ENCODE measurements around the gene HHATL. TPM values are rescaled to one million over a fixed set of nuclear protein-coding genes. Genes with fewer than 3 reads are reported as not detected.
A peak's percentile ranks its signal among the peaks of the same experiment; 100 is the strongest.

HHATL gene
- total RNA-seq, 2 experiments from 2014 or later: not detected

DNA sequence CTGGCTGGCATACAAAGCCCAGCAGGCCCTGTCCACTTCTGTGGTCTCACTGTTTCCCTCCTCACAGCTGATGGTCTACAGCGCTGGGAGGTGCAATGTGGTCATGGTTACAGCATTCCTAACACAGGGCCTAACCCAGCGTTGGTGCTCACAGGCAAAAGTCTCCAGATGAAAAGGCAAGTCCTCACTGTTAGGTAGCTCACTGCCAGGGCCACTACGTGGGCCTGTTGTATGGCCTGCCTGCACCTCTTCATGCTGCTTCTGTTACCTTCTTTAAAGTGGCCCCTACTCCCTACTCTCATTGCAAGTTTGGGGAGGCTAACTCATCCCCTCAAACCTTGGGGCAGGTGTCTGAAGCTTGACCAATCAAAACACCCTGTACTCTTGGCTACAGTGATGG lies 39.2 kb upstream of the HHATL start:
- Mint-ChIP-seq H3K36me3 (no peaks in the 10 kb centered on the region), H3K4me3 (no peak overlapping the region), H3K9me3 (no peaks in the 10 kb centered on the region), H3K27me3 (peaks cover 9% of the 10 kb centered on the region), H3K27ac (no peak overlapping the region), H3K4me1 (peaks cover 3% of the 10 kb centered on the region)
- ATAC-seq (ENCODE audit: low read depth) (no peak), DNase-seq (no peak)
- POLR2A ChIA-PET: no interaction called here

DNA sequence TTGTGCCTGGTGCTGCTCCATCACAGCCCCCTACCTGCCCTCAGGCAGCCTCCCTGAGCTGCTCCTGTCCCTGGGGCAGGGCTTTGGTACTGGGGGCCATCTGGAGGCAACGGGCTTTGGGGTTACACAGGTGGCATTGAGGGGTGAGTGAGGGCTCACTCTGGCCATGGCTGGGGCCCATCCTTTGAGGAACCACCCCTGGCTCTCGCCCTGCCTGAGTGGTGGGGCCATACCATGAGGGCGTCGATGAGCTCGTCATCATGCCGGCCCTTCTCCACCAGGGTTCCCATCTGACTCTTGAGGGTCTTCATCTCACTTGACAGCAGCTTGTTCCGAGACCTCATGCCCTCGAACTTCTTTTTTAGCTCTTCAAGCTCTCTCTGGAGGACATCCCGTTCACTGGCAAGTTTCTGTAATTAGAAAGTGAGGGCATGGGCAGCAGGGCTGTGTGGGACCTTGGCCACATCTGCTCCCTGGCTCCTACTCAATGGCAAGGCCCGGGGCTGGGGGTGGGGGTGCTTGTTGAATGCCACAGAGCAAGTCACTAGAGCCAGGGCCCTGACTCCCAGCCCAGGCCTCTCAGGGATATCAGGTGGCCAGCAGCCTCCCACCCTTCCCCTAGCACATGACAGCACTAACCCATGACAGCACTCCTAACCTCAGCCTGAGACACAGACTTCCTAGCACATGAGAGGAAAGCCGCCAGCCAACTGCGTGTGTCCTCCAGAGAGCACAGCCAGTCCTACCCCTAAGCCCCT lies 37.0 kb upstream of the HHATL start:
- no peak for DNase-seq
- Mint-ChIP-seq H3K36me3 (no peaks in the 10 kb centered on the region), H3K4me3 (no peak overlapping the region), H3K4me1 (peaks cover 3% of the 10 kb centered on the region), H3K9me3 (no peaks in the 10 kb centered on the region), H3K27ac (no peak overlapping the region), H3K27me3 (peaks cover 9% of the 10 kb centered on the region)
- POLR2A ChIA-PET: no interaction called here
- ATAC-seq (ENCODE audit: low read depth): no peak

DNA sequence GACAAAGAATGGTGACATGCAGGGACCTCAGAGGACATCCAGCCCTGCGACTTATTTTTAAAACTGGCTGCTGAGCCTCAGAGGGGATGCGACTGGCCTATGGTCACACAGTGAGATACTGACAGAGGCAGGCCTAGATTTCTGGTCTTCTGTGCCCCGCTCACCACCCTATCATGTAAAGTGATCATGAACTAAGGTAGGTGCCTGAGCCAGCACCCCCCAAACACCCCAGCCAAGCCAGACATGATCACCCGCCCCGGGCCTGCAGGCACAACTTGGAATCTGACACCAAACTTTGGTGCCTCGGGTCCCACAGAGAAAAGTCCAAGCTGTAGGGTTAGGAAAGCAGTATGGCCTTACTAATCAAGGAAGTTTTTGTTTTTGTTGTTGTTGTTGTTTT lies 33.9 kb upstream of the HHATL start:
- DNase-seq: no peak
- peaks cover 9% of the 10 kb centered on the region for H3K27me3 Mint-ChIP-seq
- no peaks in the 10 kb centered on the region for H3K9me3 Mint-ChIP-seq
- ATAC-seq (ENCODE audit: low read depth): no peak
- H3K4me1 Mint-ChIP-seq: no peaks in the 10 kb centered on the region
- no peak overlapping the region for H3K4me3 Mint-ChIP-seq
- POLR2A ChIA-PET: no interaction called here
- no peaks in the 10 kb centered on the region for H3K36me3 Mint-ChIP-seq
- H3K27ac Mint-ChIP-seq: no peak overlapping the region

DNA sequence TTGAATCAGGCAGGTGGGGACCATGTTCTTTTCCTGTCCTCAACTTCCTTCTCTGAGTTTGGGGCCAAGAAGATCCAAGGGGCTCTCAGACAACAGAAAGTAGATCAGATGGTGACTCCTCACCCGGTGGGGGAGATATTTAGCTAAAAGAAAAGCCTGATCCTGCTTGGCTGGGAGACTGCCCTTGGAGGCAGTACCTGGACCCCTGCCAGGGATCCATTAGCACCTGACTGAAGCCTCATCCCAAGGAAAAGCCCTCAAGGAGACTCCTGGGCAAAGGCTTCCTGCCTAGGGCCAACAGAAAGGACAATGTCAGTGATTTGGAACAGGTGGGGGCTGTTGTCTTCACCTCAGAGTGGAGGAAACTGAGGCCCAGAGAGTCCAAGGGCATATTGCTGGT lies 33.5 kb upstream of the HHATL start:
- POLR2A ChIA-PET: no interaction called here
- no peaks in the 10 kb centered on the region for H3K36me3 Mint-ChIP-seq
- ATAC-seq (ENCODE audit: low read depth): no peak
- no peak overlapping the region for H3K27ac Mint-ChIP-seq
- H3K4me3 Mint-ChIP-seq: no peak overlapping the region
- no peak for DNase-seq
- peaks cover 9% of the 10 kb centered on the region for H3K27me3 Mint-ChIP-seq
- H3K4me1 Mint-ChIP-seq: no peaks in the 10 kb centered on the region
- no peaks in the 10 kb centered on the region for H3K9me3 Mint-ChIP-seq

DNA sequence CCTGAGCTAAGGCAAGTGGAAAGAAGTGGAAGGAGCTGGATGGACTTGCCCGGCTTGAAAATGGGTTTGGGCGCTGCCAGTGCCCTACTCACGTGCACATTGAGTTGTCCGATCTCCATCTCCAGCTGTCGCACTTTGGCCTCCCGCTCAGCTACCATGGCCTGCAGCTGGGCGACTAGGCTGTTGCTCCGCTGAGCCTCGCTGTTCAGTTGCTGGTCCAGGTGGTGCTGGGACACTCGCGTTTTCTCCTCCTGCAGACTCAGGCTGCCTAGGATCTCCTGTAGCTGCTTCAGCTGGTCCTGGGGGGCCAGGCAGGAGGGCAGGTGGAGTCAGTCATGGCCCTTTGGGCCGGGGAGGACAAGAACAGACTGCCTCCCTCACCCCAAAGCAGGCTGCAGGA lies 33.0 kb upstream of the HHATL start:
- DNase-seq: no peak
- Mint-ChIP-seq H3K27ac (no peak overlapping the region), H3K36me3 (no peaks in the 10 kb centered on the region), H3K9me3 (no peaks in the 10 kb centered on the region), H3K4me1 (no peaks in the 10 kb centered on the region), H3K27me3 (peaks cover 9% of the 10 kb centered on the region), H3K4me3 (no peak overlapping the region)
- POLR2A ChIA-PET: interaction anchor here (0.6 kb wide), 1 partner anchor 144 kb away, joined by 6 read pairs; no protein-coding TSS in a partner anchor
- ATAC-seq (ENCODE audit: low read depth): no peak

DNA sequence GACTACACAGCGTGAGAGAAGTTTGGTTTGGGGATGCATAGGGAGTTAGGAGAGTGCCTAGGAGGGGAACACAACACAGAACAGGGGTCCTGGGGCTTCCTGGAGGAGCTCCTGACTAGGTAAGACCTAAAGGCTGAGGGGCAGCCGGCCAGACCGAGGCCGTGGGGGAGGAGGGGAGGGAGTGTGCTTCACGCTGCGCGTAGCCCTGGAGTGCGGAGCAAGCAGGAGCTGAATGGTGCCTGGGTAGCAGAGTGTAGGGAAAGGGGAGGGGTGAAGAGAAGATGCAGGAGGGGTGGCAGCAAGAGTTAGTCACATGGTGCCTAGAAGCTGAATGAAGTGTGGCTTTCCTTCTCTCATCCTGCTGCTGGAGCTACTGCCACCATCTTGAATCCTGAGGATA lies 32.4 kb upstream of the HHATL start:
- POLR2A ChIA-PET: interaction anchor here (0.6 kb wide), 1 partner anchor 144 kb away, joined by 6 read pairs; no protein-coding TSS in a partner anchor
- ATAC-seq (ENCODE audit: low read depth): no peak
- DNase-seq: no peak
- H3K4me3 Mint-ChIP-seq: no peak overlapping the region
- H3K4me1 Mint-ChIP-seq: no peaks in the 10 kb centered on the region
- no peaks in the 10 kb centered on the region for H3K9me3 Mint-ChIP-seq
- peaks cover 9% of the 10 kb centered on the region for H3K27me3 Mint-ChIP-seq
- no peaks in the 10 kb centered on the region for H3K36me3 Mint-ChIP-seq
- no peak overlapping the region for H3K27ac Mint-ChIP-seq

DNA sequence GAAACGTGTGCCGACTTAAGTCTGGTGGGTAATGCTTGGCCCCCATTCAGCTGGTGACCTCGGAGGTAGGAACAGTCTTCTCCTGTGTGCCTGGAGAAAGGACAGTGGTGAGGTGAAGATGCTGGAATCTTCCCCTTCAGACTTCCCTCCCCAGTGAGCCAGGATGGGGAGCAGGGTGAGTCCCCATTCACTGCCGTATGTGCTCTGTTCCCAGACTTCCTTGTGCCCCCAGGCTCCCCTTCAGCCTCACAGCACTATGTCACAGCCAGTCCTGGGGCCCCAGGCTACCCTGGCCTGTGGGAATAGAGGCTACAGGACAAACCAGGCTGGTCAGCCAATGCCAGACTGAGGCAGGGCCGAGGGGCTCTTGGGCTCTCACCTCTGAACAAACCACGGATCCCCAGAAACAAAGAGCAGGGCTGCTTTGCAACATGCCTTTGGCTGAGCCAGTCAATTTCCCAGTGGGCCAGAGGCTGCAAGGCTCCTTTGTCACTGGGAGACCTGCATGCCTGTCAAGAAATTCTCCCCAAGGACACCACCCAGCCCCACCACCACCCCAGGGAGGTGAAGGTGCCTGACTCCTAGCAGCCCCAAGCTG lies 31.8 kb upstream of the HHATL start:
- Mint-ChIP-seq H3K27ac (no peak overlapping the region), H3K36me3 (no peaks in the 10 kb centered on the region), H3K27me3 (peaks cover 9% of the 10 kb centered on the region), H3K4me1 (no peaks in the 10 kb centered on the region), H3K9me3 (no peaks in the 10 kb centered on the region), H3K4me3 (no peak overlapping the region)
- ATAC-seq (ENCODE audit: low read depth) (no peak), DNase-seq (no peak)
- POLR2A ChIA-PET: no interaction called here

DNA sequence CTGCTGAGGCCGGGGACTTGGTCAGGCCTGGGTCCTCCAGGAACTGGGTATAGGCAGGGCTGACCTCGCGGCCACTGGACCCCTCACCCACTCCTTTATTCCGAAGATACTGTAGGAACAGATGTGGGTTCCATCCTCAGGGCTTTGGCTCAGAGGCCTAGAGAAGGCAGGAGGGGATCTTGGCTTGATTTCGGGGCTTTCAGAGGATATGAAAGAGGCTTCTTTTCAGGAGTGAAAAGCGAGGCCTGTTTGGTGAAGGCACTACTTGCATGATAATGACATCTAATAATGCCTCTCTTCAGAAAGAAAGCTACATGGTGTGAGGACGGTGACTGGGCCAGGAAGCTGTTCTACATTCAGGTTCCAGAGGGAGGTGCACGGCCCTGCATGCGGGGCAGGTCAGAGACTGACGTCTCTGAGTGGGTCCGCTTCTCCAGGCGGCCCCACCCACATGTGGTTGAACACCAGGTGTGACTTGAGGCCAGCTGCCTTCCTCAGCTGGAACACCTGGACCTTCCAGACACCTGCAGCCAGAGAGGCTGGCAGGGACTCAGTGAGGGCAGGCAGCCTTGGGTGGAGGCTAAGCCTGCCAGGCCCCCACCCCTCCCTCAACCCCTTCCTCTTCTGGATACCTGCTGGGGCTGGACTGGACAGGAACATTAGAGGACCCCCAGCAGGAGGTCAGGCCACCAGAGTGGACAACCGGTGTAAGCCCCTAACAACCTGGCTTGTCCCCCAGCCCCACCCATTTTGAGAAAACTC lies 31.1 kb upstream of the HHATL start:
- H3K27me3 Mint-ChIP-seq: peaks cover 8% of the 10 kb centered on the region
- H3K27ac Mint-ChIP-seq: no peak overlapping the region
- DNase-seq (no peak), ATAC-seq (ENCODE audit: low read depth) (no peak)
- no peaks in the 10 kb centered on the region for H3K4me1 Mint-ChIP-seq
- POLR2A ChIA-PET: no interaction called here
- H3K36me3 Mint-ChIP-seq: no peaks in the 10 kb centered on the region
- H3K9me3 Mint-ChIP-seq: no peaks in the 10 kb centered on the region
- H3K4me3 Mint-ChIP-seq: no peak overlapping the region

DNA sequence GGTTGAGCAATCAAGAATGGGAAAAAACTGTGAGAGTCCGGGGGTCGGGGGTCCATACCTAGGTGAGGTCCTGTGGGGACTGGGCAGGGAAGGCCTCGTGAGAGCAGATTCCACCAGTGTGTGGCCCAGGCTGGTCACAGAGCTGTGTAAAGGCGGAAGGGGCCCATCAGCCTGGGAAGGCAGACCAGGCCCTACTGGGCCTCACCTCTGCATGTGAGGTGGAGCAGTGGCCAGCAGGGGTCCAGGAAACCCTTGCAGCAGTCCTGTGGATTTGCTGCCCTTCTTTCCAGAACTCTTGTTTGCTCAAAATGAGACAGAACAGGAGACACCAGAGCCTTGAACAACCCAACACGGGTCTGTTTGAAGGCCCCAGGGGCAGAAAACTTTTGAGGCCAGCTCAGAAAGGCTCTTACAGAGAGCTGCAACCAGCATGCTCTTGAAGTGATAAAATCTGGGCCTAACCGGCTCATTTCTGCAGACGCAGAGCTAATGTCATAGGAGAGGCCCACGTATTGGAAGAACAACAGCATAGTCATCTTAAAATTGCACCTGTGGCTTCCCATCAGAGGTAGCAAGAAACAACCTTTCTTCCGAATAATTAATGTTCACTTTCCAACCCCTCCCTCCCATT lies 30.3 kb upstream of the HHATL start:
- no peaks in the 10 kb centered on the region for H3K9me3 Mint-ChIP-seq
- H3K27ac Mint-ChIP-seq: no peak overlapping the region
- peaks cover 3% of the 10 kb centered on the region for H3K27me3 Mint-ChIP-seq
- no peaks in the 10 kb centered on the region for H3K36me3 Mint-ChIP-seq
- H3K4me3 Mint-ChIP-seq: no peak overlapping the region
- no peak for DNase-seq
- no peak for ATAC-seq (ENCODE audit: low read depth)
- POLR2A ChIA-PET: interaction anchor here (0.6 kb wide), 1 partner anchor 142 kb away, joined by 3 read pairs; no protein-coding TSS in a partner anchor
- no peaks in the 10 kb centered on the region for H3K4me1 Mint-ChIP-seq

DNA sequence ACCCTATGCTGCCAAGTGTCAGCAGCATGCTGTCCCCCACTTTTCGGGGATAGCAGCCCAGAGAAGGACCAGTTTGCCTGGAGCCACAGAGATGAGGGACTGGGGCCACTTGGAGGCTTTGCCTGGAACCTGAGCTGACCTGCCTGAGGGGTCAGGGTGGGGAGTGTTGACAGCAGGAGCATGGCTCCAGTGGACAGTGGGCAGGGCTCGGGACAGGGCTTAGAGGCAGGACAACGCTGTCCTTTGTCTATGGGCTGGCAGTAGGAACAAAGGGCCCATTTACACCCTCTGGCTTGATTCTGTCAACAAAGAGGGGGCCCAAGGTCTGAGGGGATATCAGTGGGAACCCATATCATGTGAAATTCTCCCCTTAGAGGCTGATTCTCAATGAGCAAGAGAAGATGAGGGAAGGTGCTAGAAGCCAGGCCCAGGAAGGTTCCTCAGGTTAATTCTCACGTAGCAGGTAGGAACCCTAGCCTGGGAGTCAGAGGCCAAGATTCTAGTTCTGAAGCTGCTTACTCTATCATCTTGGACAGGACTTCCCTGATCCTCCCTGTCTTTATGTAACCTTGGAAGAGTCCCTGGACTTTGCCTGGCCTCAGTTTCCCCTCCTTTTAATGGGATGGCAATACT lies 29.7 kb upstream of the HHATL start:
- Mint-ChIP-seq H3K9me3 (no peaks in the 10 kb centered on the region), H3K4me3 (no peak overlapping the region), H3K36me3 (no peaks in the 10 kb centered on the region), H3K27me3 (peaks cover 2% of the 10 kb centered on the region), H3K27ac (no peak overlapping the region), H3K4me1 (no peaks in the 10 kb centered on the region)
- no peak for ATAC-seq (ENCODE audit: low read depth)
- DNase-seq: no peak
- POLR2A ChIA-PET: interaction anchor here (0.6 kb wide), 1 partner anchor 141 kb away, joined by 3 read pairs; no protein-coding TSS in a partner anchor

DNA sequence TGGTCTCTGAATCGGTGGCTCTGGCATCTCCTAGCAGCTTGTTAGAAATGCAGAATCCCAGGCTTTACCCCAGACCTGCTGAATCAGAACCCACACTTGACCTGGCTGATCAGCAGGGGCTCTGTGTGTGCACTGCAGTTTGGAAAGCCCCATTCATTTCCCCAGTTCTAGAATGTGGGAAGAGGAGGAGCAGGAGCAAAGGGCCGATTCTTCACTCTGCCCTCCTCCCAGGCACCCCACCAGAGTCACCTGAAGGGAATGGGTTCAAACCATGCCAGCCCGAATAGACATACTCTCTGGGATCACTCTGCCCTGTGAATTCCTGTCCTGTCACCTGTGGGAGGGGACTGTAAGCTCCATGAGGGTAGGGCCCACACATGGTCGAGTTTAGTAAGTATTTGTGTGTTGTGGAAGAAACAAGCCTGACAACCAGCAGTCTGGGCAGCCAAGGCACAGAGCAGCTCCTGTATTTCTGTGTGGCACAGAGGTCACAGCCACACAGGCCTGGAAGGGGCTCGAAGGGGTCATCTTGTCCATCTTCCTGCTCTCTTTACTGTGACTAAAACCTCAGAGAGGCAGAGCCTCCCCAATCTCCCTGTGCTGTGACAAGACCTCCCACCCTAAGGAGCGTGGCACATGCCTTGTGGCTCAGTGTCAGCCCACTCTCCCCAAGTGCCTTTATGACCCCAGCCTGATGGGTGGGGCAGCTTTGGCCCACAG lies 29.0 kb upstream of the HHATL start:
- H3K4me1 Mint-ChIP-seq: no peaks in the 10 kb centered on the region
- peaks cover 4% of the 10 kb centered on the region for H3K27me3 Mint-ChIP-seq
- H3K27ac Mint-ChIP-seq: peak overlapping the region; percentile 41
- ATAC-seq (ENCODE audit: low read depth) (no peak), DNase-seq (no peak)
- no peak overlapping the region for H3K4me3 Mint-ChIP-seq
- POLR2A ChIA-PET: no interaction called here
- no peaks in the 10 kb centered on the region for H3K9me3 Mint-ChIP-seq
- H3K36me3 Mint-ChIP-seq: no peaks in the 10 kb centered on the region

DNA sequence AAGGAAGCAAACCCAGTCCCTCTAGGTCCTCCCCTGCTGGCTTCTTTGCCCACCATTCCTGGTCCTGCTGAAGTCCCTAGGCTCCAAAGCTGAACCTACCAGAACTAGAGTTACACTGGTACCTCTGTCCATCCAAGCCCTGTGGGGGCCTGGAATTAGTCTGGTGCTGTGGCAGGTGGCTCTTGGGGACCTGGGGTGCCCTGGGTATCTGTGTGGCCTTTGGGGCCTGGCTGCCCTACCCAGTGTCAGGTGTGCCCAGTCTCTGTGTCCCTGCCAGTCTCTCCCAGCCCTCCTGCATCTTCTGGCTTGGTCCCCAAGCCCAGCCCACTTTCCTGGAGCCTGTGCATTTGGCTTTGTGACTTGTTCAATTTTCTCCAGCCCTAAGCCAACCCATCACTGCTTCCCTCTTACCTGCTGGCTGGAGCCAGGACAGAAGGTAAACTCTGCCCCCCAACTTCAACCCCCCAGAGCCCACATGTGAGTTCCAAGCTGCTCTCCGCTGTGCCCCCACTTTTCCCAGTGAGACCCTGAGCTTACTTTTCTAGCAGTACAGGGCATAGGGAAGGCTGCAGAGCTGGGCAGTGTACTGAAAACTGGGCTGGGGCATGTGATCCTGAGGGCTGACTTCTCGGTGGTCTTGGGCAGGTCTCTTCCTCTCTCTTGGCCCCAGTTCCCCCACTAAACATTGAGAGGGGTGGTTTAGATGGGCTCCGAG lies 28.3 kb upstream of the HHATL start:
- H3K9me3 Mint-ChIP-seq: no peaks in the 10 kb centered on the region
- H3K27ac Mint-ChIP-seq: no peak overlapping the region
- no peaks in the 10 kb centered on the region for H3K36me3 Mint-ChIP-seq
- peaks cover 5% of the 10 kb centered on the region for H3K27me3 Mint-ChIP-seq
- DNase-seq: no peak
- no peak for ATAC-seq (ENCODE audit: low read depth)
- H3K4me3 Mint-ChIP-seq: no peak overlapping the region
- POLR2A ChIA-PET: no interaction called here
- H3K4me1 Mint-ChIP-seq: no peaks in the 10 kb centered on the region

All from activated naive CD8-positive, alpha-beta T cell treated with anti-CD3 and anti-CD28 coated beads, Interleukin-2, amount 10 ng/mL, durations not matched to agents 7 days and 5 days (primary cell).